GM23338 (cell line): Measurements from ENCODE around the gene SUN2. TPM values are rescaled to one million over a fixed set of nuclear protein-coding genes. Genes with fewer than 3 reads are reported as not detected.

Source experiments
- ATAC-seq: fragments of 200-7000 bp; cut with Tn5 transposase; 3 replicates; pipeline ENCODE4 v1.9.1; 2020
- DNase-seq: peaks from one replicate; pipeline ENCODE4 v3.0.0-alpha.2; 2015; ENCODE audit warnings: low spot score
- H2AFZ ChIP-seq: fragments of 200-600 bp; sonication (generic); 2 replicates; pipeline ENCODE4 v1.8.0; 2016; ENCODE audit warnings: antibody characterized with exemption, mild to moderate bottlenecking, moderate library complexity
- H3F3A ChIP-seq: fragments of 200-600 bp; sonication (generic); replicated peaks from 2 replicates; pipeline ENCODE4 v1.8.0; 2017; ENCODE audit warnings: antibody characterized with exemption, mixed run types, low read depth
- H3K27ac ChIP-seq: fragments of 200-600 bp; sonication (generic); 2 replicates; pipeline ENCODE4 v1.6.1; 2016; ENCODE audit warnings: low read depth
- H3K27me3 ChIP-seq: fragments of 200-600 bp; sonication (generic); 2 replicates; pipeline ENCODE4 v1.8.0; 2016; ENCODE audit warnings: mild to moderate bottlenecking, mixed run types, moderate library complexity; ENCODE audit not compliant: insufficient read depth
- H3K36me3 ChIP-seq: fragments of 200-600 bp; sonication (generic); 2 replicates; pipeline ENCODE4 v1.8.0; 2016; ENCODE audit warnings: mild to moderate bottlenecking; ENCODE audit not compliant: insufficient read depth
- H3K4me1 ChIP-seq: fragments of 200-600 bp; sonication (generic); 2 replicates; pipeline ENCODE4 v1.8.0; 2016; ENCODE audit warnings: mild to moderate bottlenecking, moderate library complexity; ENCODE audit not compliant: insufficient read depth
- H3K4me2 ChIP-seq: fragments of 200-600 bp; sonication (generic); 2 replicates; pipeline ENCODE4 v1.7.1; 2017; ENCODE audit warnings: mixed run types
- H3K4me3 ChIP-seq: fragments of 200-600 bp; sonication (generic); 2 replicates; pipeline ENCODE4 v1.6.1; 2016; ENCODE audit warnings: mixed run types
- H3K79me2 ChIP-seq: fragments of 200-600 bp; sonication (generic); replicated peaks from 2 replicates; pipeline ENCODE4 v1.8.0; 2017; ENCODE audit warnings: mild to moderate bottlenecking; ENCODE audit not compliant: insufficient read depth
- H3K9me2 ChIP-seq: fragments of 200-600 bp; sonication (generic); 2 replicates; pipeline ENCODE4 v1.8.0; 2017; ENCODE audit not compliant: insufficient read depth
- H4K20me1 ChIP-seq: fragments of 200-600 bp; sonication (generic); replicated peaks from 2 replicates; pipeline ENCODE4 v1.8.0; 2017; ENCODE audit warnings: mild to moderate bottlenecking; ENCODE audit not compliant: insufficient read depth
- H3K27ac Mint-ChIP-seq: 2 replicates; pipeline ENCODE4 v1.8.0; 2020; ENCODE audit warnings: inconsistent platforms, mild to moderate bottlenecking, moderate library complexity, mixed read lengths
- H3K27me3 Mint-ChIP-seq: 3 replicates; pipeline ENCODE4 v1.8.0; 2022; ENCODE audit warnings: low read depth, mild to moderate bottlenecking, moderate library complexity, mixed read lengths, inconsistent platforms; ENCODE audit not compliant: insufficient read depth, poor library complexity
- H3K36me3 Mint-ChIP-seq: 3 replicates; pipeline ENCODE4 v1.8.0; 2021; ENCODE audit warnings: low read depth, mild to moderate bottlenecking, inconsistent platforms, moderate library complexity, mixed read lengths
- H3K4me1 Mint-ChIP-seq: 3 replicates; pipeline ENCODE4 v1.8.0; 2020; ENCODE audit warnings: mild to moderate bottlenecking, inconsistent platforms, mixed read lengths
- H3K4me3 Mint-ChIP-seq: 3 replicates; pipeline ENCODE4 v1.8.0; 2021; ENCODE audit warnings: moderate library complexity, mild to moderate bottlenecking, inconsistent platforms, mixed read lengths
- H3K9me3 Mint-ChIP-seq: 3 replicates; pipeline ENCODE4 v1.8.0; 2020; ENCODE audit warnings: moderate library complexity, mild to moderate bottlenecking, inconsistent platforms, mixed read lengths
- CREB1 ChIP-seq: fragments of 250-450 bp; sonication (Bioruptor Pico); IDR thresholded peaks from 2 replicates; pipeline ENCODE4 v1.5.0; 2020; ENCODE audit warnings: low read depth, mild to moderate bottlenecking, moderate library complexity
- EZH2 ChIP-seq: fragments of 200-600 bp; sonication (generic); IDR thresholded peaks from one replicate; pipeline ENCODE4 v1.8.0; 2017; ENCODE audit warnings: antibody characterized with exemption, mild to moderate bottlenecking, low read depth; ENCODE audit not compliant: unreplicated experiment
- EZH2phosphoT487 ChIP-seq: fragments of 200-600 bp; sonication (generic); IDR thresholded peaks from one replicate; pipeline ENCODE4 v1.8.1; 2018; ENCODE audit warnings: antibody characterized with exemption; ENCODE audit not compliant: unreplicated experiment
- JUNB ChIP-seq: IDR thresholded peaks from one replicate; pipeline ENCODE4 v1.6.1; 2016; ENCODE audit warnings: antibody characterized with exemption; ENCODE audit not compliant: unreplicated experiment
- POLR2AphosphoS5 ChIP-seq: IDR thresholded peaks from 2 replicates; pipeline ENCODE4 v1.6.1; 2016; ENCODE audit warnings: antibody characterized with exemption, low read depth
- STAT1 ChIP-seq: IDR thresholded peaks from one replicate; pipeline ENCODE4 v1.6.1; 2016; ENCODE audit warnings: antibody characterized with exemption; ENCODE audit not compliant: unreplicated experiment
- ZNF114 ChIP-seq: fragments of 250-450 bp; sonication (Bioruptor Pico); IDR thresholded peaks from 2 replicates; pipeline ENCODE4 v1.5.0; 2020; ENCODE audit warnings: mild to moderate bottlenecking, moderate library complexity
- ZNF331 ChIP-seq: fragments of 250-450 bp; sonication (Bioruptor Pico); IDR thresholded peaks from 2 replicates; pipeline ENCODE4 v1.5.0; 2020; ENCODE audit warnings: low read depth, mild to moderate bottlenecking, moderate library complexity
- polyA plus RNA-seq: library from polyadenylated mRNA; unstranded; fragments of >200 nt; fragmentation: Nextera tagmentation; extraction: Ambion mirVana; gene quantifications from 2 replicates; pipeline ENCODE4 v1.2.1, GENCODE V29; 2016
- total RNA-seq: library from RNA; depleted of rRNA; stranded (reverse); fragments of >200 nt; shearing (Covaris generic); gene quantifications from 2 replicates; pipeline ENCODE4 v1.2.3, GENCODE V29; 2014
- TF ChIP-seq, protein P1 (sequence below): fragments of 250-450 bp; sonication (Bioruptor Pico); IDR thresholded peaks from 2 replicates; pipeline ENCODE4 v1.5.0; 2020; ENCODE audit warnings: mild to moderate bottlenecking, moderate library complexity
- TF ChIP-seq, protein P2 (sequence below), 2 experiments: fragments of 200-600 bp in 1 of 2; sonication (generic) in 1 of 2; conservative IDR thresholded peaks; 2 replicates each; pipeline versions ENCODE4 v1.5.1 to v1.6.1; 2016 to 2017; ENCODE audit warnings: antibody characterized with exemption in 2 of 2, low read depth in 2 of 2, mild to moderate bottlenecking in 2 of 2, moderate library complexity in 1 of 2
- TF ChIP-seq, protein P3 (sequence below): IDR thresholded peaks from 2 replicates; pipeline ENCODE4 v1.6.1; 2016; ENCODE audit warnings: antibody characterized with exemption
- TF ChIP-seq, protein P4 (sequence below): IDR thresholded peaks from one replicate; pipeline ENCODE4 v1.6.1; 2018; ENCODE audit warnings: antibody characterized with exemption; ENCODE audit not compliant: unreplicated experiment

The SUN2 gene
- total and polyA plus RNA-seq, 2 experiments from 2014 or later = 7.2 to 17.6 TPM

DNA sequence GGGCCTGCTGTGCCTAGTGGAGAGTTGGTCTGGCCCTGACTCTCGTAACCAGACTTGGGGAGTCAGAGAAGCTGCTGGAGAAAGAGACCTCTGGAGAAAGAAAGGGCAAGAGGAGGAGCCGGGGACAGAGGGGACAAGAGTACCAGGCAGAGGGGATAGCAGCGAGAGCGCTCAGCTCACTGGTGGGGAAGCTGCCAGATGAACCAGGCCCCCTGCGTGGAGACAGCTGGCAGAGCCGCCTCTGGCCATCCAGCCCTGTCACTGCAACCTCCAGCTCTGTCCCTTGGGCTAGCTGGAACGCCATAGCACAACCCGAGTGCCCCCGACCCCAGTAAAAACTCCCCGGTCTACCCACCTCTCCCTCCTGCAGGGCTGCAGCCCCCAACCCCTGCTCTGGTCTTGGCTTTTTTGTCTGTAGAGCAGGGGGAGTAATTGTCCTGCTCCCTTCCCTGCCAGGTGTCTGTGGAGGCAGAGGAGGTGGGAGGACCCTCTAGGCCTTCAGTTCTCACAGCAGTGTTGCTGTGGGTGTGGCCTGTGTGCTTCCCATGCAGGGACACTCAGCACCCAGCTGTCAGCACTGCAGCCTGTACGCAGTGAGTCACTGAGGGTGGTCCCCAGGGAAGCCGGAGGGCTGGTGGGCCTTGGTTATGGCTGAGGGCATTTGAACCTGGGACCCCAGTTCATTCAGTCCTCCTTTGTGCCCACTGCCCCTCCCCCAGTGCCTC lies 4.8 kb upstream of the SUN2 start:
- H3K27me3 Mint-ChIP-seq = peaks cover 19% of the 10 kb centered on the region
- no peak overlapping the region for H3K4me2 ChIP-seq
- no peaks in the 10 kb centered on the region; the same call in 2 of the 3 replicates for H3K9me3 Mint-ChIP-seq
- DNase-seq (no peak), ATAC-seq (peak; percentile 11)
- no peak overlapping the region for H3K4me3 Mint-ChIP-seq
- no peak overlapping the region for H2AFZ ChIP-seq
- H3K9me2 ChIP-seq = no peaks in the 10 kb centered on the region
- H3K27ac Mint-ChIP-seq = no peak overlapping the region
- no peaks in the 10 kb centered on the region for H3K79me2 ChIP-seq
- peaks cover 11% of the 10 kb centered on the region; the same call in 1 of the 2 replicates for H3K27me3 ChIP-seq
- H3K4me1 Mint-ChIP-seq = peaks cover 6% of the 10 kb centered on the region; the same call in 2 of the 3 replicates
- no peak overlapping the region for H3K27ac ChIP-seq
- no peaks in the 10 kb centered on the region for H4K20me1 ChIP-seq
- peaks cover 3% of the 10 kb centered on the region; the same call in 1 of the 2 replicates for H3F3A ChIP-seq
- no peak overlapping the region for H3K4me3 ChIP-seq
- H3K36me3 Mint-ChIP-seq = no peaks in the 10 kb centered on the region
- TF ChIP-seq, protein P1, sequence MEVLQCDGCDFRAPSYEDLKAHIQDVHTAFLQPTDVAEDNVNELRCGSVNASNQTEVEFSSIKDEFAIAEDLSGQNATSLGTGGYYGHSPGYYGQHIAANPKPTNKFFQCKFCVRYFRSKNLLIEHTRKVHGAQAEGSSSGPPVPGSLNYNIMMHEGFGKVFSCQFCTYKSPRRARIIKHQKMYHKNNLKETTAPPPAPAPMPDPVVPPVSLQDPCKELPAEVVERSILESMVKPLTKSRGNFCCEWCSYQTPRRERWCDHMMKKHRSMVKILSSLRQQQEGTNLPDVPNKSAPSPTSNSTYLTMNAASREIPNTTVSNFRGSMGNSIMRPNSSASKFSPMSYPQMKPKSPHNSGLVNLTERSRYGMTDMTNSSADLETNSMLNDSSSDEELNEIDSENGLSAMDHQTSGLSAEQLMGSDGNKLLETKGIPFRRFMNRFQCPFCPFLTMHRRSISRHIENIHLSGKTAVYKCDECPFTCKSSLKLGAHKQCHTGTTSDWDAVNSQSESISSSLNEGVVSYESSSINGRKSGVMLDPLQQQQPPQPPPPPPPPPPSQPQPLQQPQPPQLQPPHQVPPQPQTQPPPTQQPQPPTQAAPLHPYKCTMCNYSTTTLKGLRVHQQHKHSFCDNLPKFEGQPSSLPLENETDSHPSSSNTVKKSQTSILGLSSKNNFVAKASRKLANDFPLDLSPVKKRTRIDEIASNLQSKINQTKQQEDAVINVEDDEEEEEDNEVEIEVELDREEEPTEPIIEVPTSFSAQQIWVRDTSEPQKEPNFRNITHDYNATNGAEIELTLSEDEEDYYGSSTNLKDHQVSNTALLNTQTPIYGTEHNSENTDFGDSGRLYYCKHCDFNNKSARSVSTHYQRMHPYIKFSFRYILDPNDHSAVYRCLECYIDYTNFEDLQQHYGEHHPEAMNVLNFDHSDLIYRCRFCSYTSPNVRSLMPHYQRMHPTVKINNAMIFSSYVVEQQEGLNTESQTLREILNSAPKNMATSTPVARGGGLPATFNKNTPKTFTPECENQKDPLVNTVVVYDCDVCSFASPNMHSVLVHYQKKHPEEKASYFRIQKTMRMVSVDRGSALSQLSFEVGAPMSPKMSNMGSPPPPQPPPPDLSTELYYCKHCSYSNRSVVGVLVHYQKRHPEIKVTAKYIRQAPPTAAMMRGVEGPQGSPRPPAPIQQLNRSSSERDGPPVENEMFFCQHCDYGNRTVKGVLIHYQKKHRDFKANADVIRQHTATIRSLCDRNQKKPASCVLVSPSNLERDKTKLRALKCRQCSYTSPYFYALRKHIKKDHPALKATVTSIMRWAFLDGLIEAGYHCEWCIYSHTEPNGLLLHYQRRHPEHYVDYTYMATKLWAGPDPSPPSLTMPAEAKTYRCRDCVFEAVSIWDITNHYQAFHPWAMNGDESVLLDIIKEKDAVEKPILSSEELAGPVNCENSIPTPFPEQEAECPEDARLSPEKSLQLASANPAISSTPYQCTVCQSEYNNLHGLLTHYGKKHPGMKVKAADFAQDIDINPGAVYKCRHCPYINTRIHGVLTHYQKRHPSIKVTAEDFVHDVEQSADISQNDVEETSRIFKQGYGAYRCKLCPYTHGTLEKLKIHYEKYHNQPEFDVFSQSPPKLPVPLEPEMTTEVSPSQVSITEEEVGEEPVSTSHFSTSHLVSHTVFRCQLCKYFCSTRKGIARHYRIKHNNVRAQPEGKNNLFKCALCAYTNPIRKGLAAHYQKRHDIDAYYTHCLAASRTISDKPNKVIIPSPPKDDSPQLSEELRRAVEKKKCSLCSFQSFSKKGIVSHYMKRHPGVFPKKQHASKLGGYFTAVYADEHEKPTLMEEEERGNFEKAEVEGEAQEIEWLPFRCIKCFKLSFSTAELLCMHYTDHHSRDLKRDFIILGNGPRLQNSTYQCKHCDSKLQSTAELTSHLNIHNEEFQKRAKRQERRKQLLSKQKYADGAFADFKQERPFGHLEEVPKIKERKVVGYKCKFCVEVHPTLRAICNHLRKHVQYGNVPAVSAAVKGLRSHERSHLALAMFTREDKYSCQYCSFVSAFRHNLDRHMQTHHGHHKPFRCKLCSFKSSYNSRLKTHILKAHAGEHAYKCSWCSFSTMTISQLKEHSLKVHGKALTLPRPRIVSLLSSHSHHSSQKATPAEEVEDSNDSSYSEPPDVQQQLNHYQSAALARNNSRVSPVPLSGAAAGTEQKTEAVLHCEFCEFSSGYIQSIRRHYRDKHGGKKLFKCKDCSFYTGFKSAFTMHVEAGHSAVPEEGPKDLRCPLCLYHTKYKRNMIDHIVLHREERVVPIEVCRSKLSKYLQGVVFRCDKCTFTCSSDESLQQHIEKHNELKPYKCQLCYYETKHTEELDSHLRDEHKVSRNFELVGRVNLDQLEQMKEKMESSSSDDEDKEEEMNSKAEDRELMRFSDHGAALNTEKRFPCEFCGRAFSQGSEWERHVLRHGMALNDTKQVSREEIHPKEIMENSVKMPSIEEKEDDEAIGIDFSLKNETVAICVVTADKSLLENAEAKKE (CRISPR knock-in tag) = no peak
- TF ChIP-seq EZH2 (no peak), POLR2AphosphoS5 (no peak), ZNF114 (CRISPR knock-in tag) (no peak), EZH2phosphoT487 (no peak), CREB1 (CRISPR knock-in tag) (no peak), ZNF331 (CRISPR knock-in tag) (no peak), JUNB (no peak), STAT1 (no peak)
- TF ChIP-seq, protein P2, sequence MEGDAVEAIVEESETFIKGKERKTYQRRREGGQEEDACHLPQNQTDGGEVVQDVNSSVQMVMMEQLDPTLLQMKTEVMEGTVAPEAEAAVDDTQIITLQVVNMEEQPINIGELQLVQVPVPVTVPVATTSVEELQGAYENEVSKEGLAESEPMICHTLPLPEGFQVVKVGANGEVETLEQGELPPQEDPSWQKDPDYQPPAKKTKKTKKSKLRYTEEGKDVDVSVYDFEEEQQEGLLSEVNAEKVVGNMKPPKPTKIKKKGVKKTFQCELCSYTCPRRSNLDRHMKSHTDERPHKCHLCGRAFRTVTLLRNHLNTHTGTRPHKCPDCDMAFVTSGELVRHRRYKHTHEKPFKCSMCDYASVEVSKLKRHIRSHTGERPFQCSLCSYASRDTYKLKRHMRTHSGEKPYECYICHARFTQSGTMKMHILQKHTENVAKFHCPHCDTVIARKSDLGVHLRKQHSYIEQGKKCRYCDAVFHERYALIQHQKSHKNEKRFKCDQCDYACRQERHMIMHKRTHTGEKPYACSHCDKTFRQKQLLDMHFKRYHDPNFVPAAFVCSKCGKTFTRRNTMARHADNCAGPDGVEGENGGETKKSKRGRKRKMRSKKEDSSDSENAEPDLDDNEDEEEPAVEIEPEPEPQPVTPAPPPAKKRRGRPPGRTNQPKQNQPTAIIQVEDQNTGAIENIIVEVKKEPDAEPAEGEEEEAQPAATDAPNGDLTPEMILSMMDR (conservative IDR thresholded peaks at IDR 0.05; ENCODE audit: low read depth in 2 of 2) = no peak
- TF ChIP-seq, protein P3, sequence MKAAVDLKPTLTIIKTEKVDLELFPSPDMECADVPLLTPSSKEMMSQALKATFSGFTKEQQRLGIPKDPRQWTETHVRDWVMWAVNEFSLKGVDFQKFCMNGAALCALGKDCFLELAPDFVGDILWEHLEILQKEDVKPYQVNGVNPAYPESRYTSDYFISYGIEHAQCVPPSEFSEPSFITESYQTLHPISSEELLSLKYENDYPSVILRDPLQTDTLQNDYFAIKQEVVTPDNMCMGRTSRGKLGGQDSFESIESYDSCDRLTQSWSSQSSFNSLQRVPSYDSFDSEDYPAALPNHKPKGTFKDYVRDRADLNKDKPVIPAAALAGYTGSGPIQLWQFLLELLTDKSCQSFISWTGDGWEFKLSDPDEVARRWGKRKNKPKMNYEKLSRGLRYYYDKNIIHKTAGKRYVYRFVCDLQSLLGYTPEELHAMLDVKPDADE = no peak
- TF ChIP-seq, protein P4, sequence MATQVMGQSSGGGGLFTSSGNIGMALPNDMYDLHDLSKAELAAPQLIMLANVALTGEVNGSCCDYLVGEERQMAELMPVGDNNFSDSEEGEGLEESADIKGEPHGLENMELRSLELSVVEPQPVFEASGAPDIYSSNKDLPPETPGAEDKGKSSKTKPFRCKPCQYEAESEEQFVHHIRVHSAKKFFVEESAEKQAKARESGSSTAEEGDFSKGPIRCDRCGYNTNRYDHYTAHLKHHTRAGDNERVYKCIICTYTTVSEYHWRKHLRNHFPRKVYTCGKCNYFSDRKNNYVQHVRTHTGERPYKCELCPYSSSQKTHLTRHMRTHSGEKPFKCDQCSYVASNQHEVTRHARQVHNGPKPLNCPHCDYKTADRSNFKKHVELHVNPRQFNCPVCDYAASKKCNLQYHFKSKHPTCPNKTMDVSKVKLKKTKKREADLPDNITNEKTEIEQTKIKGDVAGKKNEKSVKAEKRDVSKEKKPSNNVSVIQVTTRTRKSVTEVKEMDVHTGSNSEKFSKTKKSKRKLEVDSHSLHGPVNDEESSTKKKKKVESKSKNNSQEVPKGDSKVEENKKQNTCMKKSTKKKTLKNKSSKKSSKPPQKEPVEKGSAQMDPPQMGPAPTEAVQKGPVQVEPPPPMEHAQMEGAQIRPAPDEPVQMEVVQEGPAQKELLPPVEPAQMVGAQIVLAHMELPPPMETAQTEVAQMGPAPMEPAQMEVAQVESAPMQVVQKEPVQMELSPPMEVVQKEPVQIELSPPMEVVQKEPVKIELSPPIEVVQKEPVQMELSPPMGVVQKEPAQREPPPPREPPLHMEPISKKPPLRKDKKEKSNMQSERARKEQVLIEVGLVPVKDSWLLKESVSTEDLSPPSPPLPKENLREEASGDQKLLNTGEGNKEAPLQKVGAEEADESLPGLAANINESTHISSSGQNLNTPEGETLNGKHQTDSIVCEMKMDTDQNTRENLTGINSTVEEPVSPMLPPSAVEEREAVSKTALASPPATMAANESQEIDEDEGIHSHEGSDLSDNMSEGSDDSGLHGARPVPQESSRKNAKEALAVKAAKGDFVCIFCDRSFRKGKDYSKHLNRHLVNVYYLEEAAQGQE = no peak
- no peaks in the 10 kb centered on the region for H3K36me3 ChIP-seq
- H3K4me1 ChIP-seq = 0 out of 2 replicates have a peak, but pooled peaks cover 4% of the 10 kb centered on the region
